ENCODE results near the gene LIME1.

Gene LIME1

DNA sequence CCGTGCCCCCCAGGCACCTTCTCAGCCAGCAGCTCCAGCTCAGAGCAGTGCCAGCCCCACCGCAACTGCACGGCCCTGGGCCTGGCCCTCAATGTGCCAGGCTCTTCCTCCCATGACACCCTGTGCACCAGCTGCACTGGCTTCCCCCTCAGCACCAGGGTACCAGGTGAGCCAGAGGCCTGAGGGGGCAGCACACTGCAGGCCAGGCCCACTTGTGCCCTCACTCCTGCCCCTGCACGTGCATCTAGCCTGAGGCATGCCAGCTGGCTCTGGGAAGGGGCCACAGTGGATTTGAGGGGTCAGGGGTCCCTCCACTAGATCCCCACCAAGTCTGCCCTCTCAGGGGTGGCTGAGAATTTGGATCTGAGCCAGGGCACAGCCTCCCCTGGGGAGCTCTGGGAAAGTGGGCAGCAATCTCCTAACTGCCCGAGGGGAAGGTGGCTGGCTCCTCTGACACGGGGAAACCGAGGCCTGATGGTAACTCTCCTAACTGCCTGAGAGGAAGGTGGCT lies 39.1 kb upstream of the LIME1 start:
- DNase-seq: no peak
- H3K4me1 ChIP-seq (ENCODE audit: control insufficient read depth, low read depth, low read length): no peaks in the 10 kb centered on the region
- no peak overlapping the region for H2BK5ac ChIP-seq (ENCODE audit: low read length)
- H4K8ac ChIP-seq (ENCODE audit: low read depth, low read length): no peak overlapping the region
- no peak overlapping the region for H3K4ac ChIP-seq (ENCODE audit: low read depth, low read length)
- no peaks in the 10 kb centered on the region for H3K27me3 ChIP-seq (ENCODE audit: insufficient read depth, low read length, poor library complexity)
- no peak overlapping the region for H2AK5ac ChIP-seq (ENCODE audit: low read length)
- no peak overlapping the region for H3K27ac ChIP-seq (ENCODE audit: low read depth, low read length)
- no peak overlapping the region for H3K18ac ChIP-seq (ENCODE audit: low read length)
- no CpG with 5 or more reads among the region's 7 CpGs for WGBS (ENCODE audit: extremely low coverage, insufficient coverage, low lambda C conversion rate)
- no peak overlapping the region for H2BK15ac ChIP-seq (replicated peaks; ENCODE audit: low read depth)
- no peak overlapping the region for H3K4me3 ChIP-seq (ENCODE audit: low read length)
- no peaks in the 10 kb centered on the region for H3K79me1 ChIP-seq (ENCODE audit: low read length)
- H3K9ac ChIP-seq (ENCODE audit: low read length): no peak overlapping the region
- no peak overlapping the region for H3K4me2 ChIP-seq (ENCODE audit: low read length)
- H3K56ac ChIP-seq (ENCODE audit: low read length): no peak overlapping the region
- H3K23ac ChIP-seq (ENCODE audit: low read length): no peak overlapping the region
- H2BK120ac ChIP-seq (ENCODE audit: low read depth, low read length): no peak overlapping the region
- no peaks in the 10 kb centered on the region for H3K79me2 ChIP-seq (ENCODE audit: control insufficient read depth, insufficient read depth, low read length)
- H3K36me3 ChIP-seq (ENCODE audit: control insufficient read depth, insufficient read depth, low read length): no peaks in the 10 kb centered on the region
- no peak overlapping the region for H4K5ac ChIP-seq (ENCODE audit: low read length)

DNA sequence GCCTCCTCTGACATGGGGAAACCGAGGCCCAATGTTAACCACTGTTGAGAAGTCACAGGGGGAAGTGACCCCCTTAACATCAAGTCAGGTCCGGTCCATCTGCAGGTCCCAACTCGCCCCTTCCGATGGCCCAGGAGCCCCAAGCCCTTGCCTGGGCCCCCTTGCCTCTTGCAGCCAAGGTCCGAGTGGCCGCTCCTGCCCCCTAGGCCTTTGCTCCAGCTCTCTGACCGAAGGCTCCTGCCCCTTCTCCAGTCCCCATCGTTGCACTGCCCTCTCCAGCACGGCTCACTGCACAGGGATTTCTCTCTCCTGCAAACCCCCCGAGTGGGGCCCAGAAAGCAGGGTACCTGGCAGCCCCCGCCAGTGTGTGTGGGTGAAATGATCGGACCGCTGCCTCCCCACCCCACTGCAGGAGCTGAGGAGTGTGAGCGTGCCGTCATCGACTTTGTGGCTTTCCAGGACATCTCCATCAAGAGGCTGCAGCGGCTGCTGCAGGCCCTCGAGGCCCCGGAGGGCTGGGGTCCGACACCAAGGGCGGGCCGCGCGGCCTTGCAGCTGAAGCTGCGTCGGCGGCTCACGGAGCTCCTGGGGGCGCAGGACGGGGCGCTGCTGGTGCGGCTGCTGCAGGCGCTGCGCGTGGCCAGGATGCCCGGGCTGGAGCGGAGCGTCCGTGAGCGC lies 38.5 kb upstream of the LIME1 start:
- Histone ChIP-seq H2BK5ac (ENCODE audit: low read length) (no peak overlapping the region), H3K79me1 (ENCODE audit: low read length) (no peaks in the 10 kb centered on the region), H3K4ac (ENCODE audit: low read depth, low read length) (no peak overlapping the region), H2BK15ac (replicated peaks; ENCODE audit: low read depth) (no peak overlapping the region), H3K9ac (ENCODE audit: low read length) (no peak overlapping the region), H2AK5ac (ENCODE audit: low read length) (no peak overlapping the region), H3K4me3 (ENCODE audit: low read length) (no peak overlapping the region), H3K36me3 (ENCODE audit: control insufficient read depth, insufficient read depth, low read length) (no peaks in the 10 kb centered on the region), H4K8ac (ENCODE audit: low read depth, low read length) (no peak overlapping the region), H3K56ac (ENCODE audit: low read length) (no peak overlapping the region), H3K23ac (ENCODE audit: low read length) (no peak overlapping the region), H2BK120ac (ENCODE audit: low read depth, low read length) (no peak overlapping the region), H3K27ac (ENCODE audit: low read depth, low read length) (no peak overlapping the region), H3K18ac (ENCODE audit: low read length) (no peak overlapping the region), H3K79me2 (ENCODE audit: control insufficient read depth, insufficient read depth, low read length) (no peaks in the 10 kb centered on the region), H4K5ac (ENCODE audit: low read length) (no peak overlapping the region), H3K4me1 (ENCODE audit: control insufficient read depth, low read depth, low read length) (no peaks in the 10 kb centered on the region), H3K27me3 (ENCODE audit: insufficient read depth, low read length, poor library complexity) (no peaks in the 10 kb centered on the region), H3K4me2 (ENCODE audit: low read length) (no peak overlapping the region)
- DNase-seq: no peak
- WGBS (ENCODE audit: extremely low coverage, insufficient coverage, low lambda C conversion rate): no CpG with 5 or more reads among the region's 40 CpGs

DNA sequence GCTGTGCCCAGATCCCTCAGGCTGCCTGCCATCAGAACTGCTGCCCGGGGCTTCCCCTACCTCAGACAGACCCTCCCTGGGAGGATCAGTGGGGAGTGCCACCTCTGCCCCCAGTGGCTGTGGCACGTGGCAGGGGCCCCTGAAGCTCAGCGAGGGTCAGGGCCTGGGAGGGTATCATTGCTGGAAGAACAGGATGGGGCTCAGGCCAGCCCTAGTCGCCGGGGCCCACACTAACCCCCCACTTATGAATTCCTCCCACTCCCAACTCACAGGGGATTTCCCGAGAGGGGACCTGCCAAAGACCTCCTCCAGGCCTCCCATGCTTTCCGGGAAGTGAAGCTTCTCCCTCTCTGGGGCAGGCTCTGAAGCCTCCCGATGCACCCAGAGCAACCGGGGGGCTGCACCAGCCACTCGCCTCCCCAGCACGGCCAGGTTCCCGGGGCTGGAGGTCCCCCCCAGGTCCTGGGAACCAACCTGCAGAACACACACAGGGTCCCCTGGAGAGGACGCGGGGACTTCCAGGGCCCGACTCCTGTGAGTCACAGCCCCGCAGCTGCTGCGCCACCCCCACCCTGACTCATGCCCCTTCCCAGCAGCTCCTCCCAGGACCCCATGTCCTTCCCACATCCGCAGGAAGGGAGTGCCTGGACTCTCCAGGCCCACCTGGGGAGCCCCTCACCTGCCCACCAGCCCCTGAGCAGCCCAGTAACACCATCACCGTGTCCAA lies 37.6 kb upstream of the LIME1 start:
- Histone ChIP-seq H3K79me2 (ENCODE audit: control insufficient read depth, insufficient read depth, low read length) (no peaks in the 10 kb centered on the region), H3K4me2 (ENCODE audit: low read length) (no peak overlapping the region), H3K23ac (ENCODE audit: low read length) (no peak overlapping the region), H3K36me3 (ENCODE audit: control insufficient read depth, insufficient read depth, low read length) (no peaks in the 10 kb centered on the region), H2BK15ac (replicated peaks; ENCODE audit: low read depth) (no peak overlapping the region), H3K4ac (ENCODE audit: low read depth, low read length) (no peak overlapping the region), H3K4me1 (ENCODE audit: control insufficient read depth, low read depth, low read length) (no peaks in the 10 kb centered on the region), H3K79me1 (ENCODE audit: low read length) (no peaks in the 10 kb centered on the region), H3K27me3 (ENCODE audit: insufficient read depth, low read length, poor library complexity) (no peaks in the 10 kb centered on the region), H3K27ac (ENCODE audit: low read depth, low read length) (no peak overlapping the region), H2AK5ac (ENCODE audit: low read length) (no peak overlapping the region), H2BK120ac (ENCODE audit: low read depth, low read length) (no peak overlapping the region), H3K18ac (ENCODE audit: low read length) (no peak overlapping the region), H3K9ac (ENCODE audit: low read length) (no peak overlapping the region), H2BK5ac (ENCODE audit: low read length) (no peak overlapping the region), H3K56ac (ENCODE audit: low read length) (peak overlapping the region; percentile 25), H4K5ac (ENCODE audit: low read length) (no peak overlapping the region), H3K4me3 (ENCODE audit: low read length) (no peak overlapping the region), H4K8ac (ENCODE audit: low read depth, low read length) (no peak overlapping the region)
- DNase-seq: peak; percentile 52
- WGBS (ENCODE audit: extremely low coverage, insufficient coverage, low lambda C conversion rate): no CpG with 5 or more reads among the region's 19 CpGs

DNA sequence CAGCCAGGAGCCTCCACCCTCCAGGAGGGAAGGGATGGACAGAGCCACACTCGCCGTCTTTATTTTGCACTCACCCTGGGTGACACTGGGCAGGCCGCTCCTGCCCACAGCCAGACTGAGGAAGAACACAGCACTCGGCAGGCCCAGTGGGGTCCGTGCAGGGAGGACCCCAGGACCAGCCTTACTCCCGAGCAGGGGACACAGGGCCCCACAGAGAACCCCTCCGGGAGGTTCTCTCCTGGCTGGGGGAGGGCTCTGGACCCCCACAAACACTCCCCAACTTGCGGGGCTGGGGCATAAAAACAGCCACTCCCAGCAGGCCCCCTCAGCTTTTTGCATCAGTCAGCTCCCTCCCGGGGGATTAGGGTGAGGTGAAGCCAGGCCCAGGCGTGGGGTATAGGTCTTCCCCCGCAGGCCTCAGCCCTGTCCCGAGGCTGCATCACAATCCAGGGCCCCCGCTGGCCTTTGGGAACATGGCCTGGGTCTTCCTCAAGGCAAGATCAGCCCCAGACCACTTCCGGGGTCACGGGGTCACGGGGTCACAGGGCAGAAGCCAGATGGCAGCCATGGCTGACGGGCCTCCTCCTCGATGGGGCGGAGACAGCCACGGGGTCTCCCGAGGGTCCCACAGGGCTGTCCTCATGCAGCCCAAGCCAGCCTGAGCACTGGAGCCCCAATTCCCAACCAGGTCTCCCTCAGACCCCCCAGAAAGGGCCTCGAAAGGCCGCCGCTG lies 36.8 kb upstream of the LIME1 start:
- Histone ChIP-seq H3K27me3 (ENCODE audit: insufficient read depth, low read length, poor library complexity) (no peaks in the 10 kb centered on the region), H3K36me3 (ENCODE audit: control insufficient read depth, insufficient read depth, low read length) (no peaks in the 10 kb centered on the region), H3K4me2 (ENCODE audit: low read length) (no peak overlapping the region), H3K79me1 (ENCODE audit: low read length) (no peaks in the 10 kb centered on the region), H2BK15ac (replicated peaks; ENCODE audit: low read depth) (no peak overlapping the region), H3K23ac (ENCODE audit: low read length) (no peak overlapping the region), H3K56ac (ENCODE audit: low read length) (peak overlapping the region; percentile 25), H3K4me1 (ENCODE audit: control insufficient read depth, low read depth, low read length) (no peaks in the 10 kb centered on the region), H2BK5ac (ENCODE audit: low read length) (no peak overlapping the region), H3K79me2 (ENCODE audit: control insufficient read depth, insufficient read depth, low read length) (no peaks in the 10 kb centered on the region), H4K5ac (ENCODE audit: low read length) (no peak overlapping the region), H3K4ac (ENCODE audit: low read depth, low read length) (no peak overlapping the region), H3K9ac (ENCODE audit: low read length) (no peak overlapping the region), H4K8ac (ENCODE audit: low read depth, low read length) (no peak overlapping the region), H3K4me3 (ENCODE audit: low read length) (no peak overlapping the region), H2AK5ac (ENCODE audit: low read length) (no peak overlapping the region), H3K27ac (ENCODE audit: low read depth, low read length) (no peak overlapping the region), H3K18ac (ENCODE audit: low read length) (no peak overlapping the region), H2BK120ac (ENCODE audit: low read depth, low read length) (no peak overlapping the region)
- no CpG with 5 or more reads among the region's 24 CpGs for WGBS (ENCODE audit: extremely low coverage, insufficient coverage, low lambda C conversion rate)
- no peak for DNase-seq

DNA sequence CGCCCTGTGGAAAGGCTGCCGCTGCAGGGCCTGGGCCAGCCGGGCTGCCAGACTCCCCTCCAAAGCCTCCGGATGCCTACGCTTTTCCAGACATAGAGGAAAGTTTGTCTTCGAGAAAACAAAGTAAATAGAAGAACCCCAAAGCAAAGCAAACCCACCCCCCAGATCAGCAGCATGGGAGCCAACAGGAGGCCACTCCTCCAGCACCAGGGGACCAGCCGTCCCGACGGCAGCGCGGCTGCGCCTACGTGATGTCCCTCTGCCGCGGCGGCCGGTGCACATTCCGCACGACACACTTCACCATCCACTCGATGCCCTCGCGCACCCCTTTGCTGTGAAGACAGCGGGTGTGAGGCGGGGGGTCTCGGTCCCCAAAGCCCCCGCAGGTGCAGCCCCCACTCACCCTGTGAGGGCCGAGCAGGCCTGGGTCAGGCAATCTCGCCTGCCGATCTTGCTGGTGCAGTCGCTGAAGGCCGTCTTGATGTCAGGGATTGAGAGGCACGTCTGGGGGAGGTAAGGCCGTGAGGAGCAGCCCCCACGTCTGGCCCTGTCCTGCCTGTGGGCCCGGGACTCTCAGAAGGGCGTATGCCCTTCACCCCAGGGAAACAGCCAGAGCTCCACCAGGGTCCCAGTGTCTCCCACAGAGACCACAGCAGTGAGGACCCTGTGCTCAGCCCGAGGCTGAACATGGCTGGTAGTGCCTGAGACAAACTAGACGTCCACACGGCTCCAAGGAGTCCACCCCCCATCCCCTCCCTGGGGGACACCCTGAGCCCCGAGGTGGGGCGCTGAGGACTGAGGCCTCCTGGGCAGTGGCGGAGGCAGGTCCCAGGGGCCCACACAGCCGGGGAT lies 36.0 kb upstream of the LIME1 start:
- WGBS (ENCODE audit: extremely low coverage, insufficient coverage, low lambda C conversion rate): no CpG with 5 or more reads among the region's 43 CpGs
- no peak overlapping the region for H3K4ac ChIP-seq (ENCODE audit: low read depth, low read length)
- H2BK5ac ChIP-seq (ENCODE audit: low read length): no peak overlapping the region
- H3K79me1 ChIP-seq (ENCODE audit: low read length): no peaks in the 10 kb centered on the region
- no peak for DNase-seq
- no peak overlapping the region for H2BK120ac ChIP-seq (ENCODE audit: low read depth, low read length)
- no peak overlapping the region for H3K23ac ChIP-seq (ENCODE audit: low read length)
- H4K5ac ChIP-seq (ENCODE audit: low read length): no peak overlapping the region
- no peaks in the 10 kb centered on the region for H3K4me1 ChIP-seq (ENCODE audit: control insufficient read depth, low read depth, low read length)
- no peaks in the 10 kb centered on the region for H3K27me3 ChIP-seq (ENCODE audit: insufficient read depth, low read length, poor library complexity)
- no peak overlapping the region for H3K18ac ChIP-seq (ENCODE audit: low read length)
- no peak overlapping the region for H3K9ac ChIP-seq (ENCODE audit: low read length)
- H4K8ac ChIP-seq (ENCODE audit: low read depth, low read length): no peak overlapping the region
- no peak overlapping the region for H3K27ac ChIP-seq (ENCODE audit: low read depth, low read length)
- no peak overlapping the region for H3K4me2 ChIP-seq (ENCODE audit: low read length)
- no peak overlapping the region for H2BK15ac ChIP-seq (replicated peaks; ENCODE audit: low read depth)
- no peak overlapping the region for H3K56ac ChIP-seq (ENCODE audit: low read length)
- no peak overlapping the region for H2AK5ac ChIP-seq (ENCODE audit: low read length)
- no peaks in the 10 kb centered on the region for H3K79me2 ChIP-seq (ENCODE audit: control insufficient read depth, insufficient read depth, low read length)
- no peak overlapping the region for H3K4me3 ChIP-seq (ENCODE audit: low read length)
- H3K36me3 ChIP-seq (ENCODE audit: control insufficient read depth, insufficient read depth, low read length): peaks cover 1% of the 10 kb centered on the region

Measured in mesendoderm (in vitro differentiated cells).